Loucy (cell line): ENCODE data around the gene CDHR5.

Experiments used
- H2AFZ ChIP-seq: fragments of 200-600 bp; sonication (generic); 2 replicates; pipeline ENCODE4 v1.6.0; 2016; ENCODE audit warnings: antibody characterized with exemption, mild to moderate bottlenecking, low read length, moderate library complexity
- H3F3A ChIP-seq: fragments of 200-600 bp; 2 replicates; pipeline ENCODE4 v1.6.0; 2016; ENCODE audit warnings: antibody characterized with exemption, low read depth, mild to moderate bottlenecking
- H3K27me3 ChIP-seq: fragments of 200-600 bp; sonication (generic); 2 replicates; pipeline ENCODE4 v1.6.1; 2014; ENCODE audit warnings: low read length, mild to moderate bottlenecking; ENCODE audit not compliant: insufficient read depth, poor library complexity, severe bottlenecking
- H3K36me3 ChIP-seq: fragments of 200-600 bp; sonication (generic); 2 replicates; pipeline ENCODE4 v1.6.1; 2016; ENCODE audit warnings: low read length; ENCODE audit not compliant: insufficient read depth
- H3K4me1 ChIP-seq: fragments of 200-600 bp; sonication (generic); 2 replicates; pipeline ENCODE4 v1.5.1; 2014; ENCODE audit warnings: low read length, mild to moderate bottlenecking; ENCODE audit not compliant: insufficient read depth, poor library complexity, severe bottlenecking
- H3K4me2 ChIP-seq: fragments of 200-600 bp; sonication (generic); 2 replicates; pipeline ENCODE4 v1.6.0; 2014; ENCODE audit warnings: antibody characterized with exemption, low read length, low read depth, mild to moderate bottlenecking; ENCODE audit not compliant: poor library complexity, severe bottlenecking
- H3K4me3 ChIP-seq: fragments of 200-600 bp; sonication (generic); 2 replicates; pipeline ENCODE4 v1.5.1; 2014; ENCODE audit warnings: low read length, mild to moderate bottlenecking, mixed read lengths; ENCODE audit not compliant: poor library complexity, severe bottlenecking
- H3K79me2 ChIP-seq: fragments of 200-600 bp; sonication (generic); 2 replicates; pipeline ENCODE4 v1.6.1; 2014; ENCODE audit warnings: low read length; ENCODE audit not compliant: insufficient read depth
- H3K9ac ChIP-seq: fragments of 200-600 bp; sonication (generic); 2 replicates; pipeline ENCODE4 v1.6.0; 2014; ENCODE audit warnings: mild to moderate bottlenecking, low read depth, low read length, moderate library complexity; ENCODE audit not compliant: poor library complexity, severe bottlenecking
- H3K9me2 ChIP-seq: fragments of 200-600 bp; sonication (generic); replicated peaks from 2 replicates; pipeline ENCODE4 v1.6.1; 2016; ENCODE audit warnings: low read depth, low read length, mixed read lengths
- H3K9me3 ChIP-seq: fragments of 200-600 bp; sonication (generic); 2 replicates; pipeline ENCODE4 v1.6.1; 2014; ENCODE audit warnings: mild to moderate bottlenecking, antibody characterized with exemption, low read length, low read depth; ENCODE audit not compliant: insufficient read depth
- H4K20me1 ChIP-seq: fragments of 200-600 bp; sonication (generic); 2 replicates; pipeline ENCODE4 v1.6.0; 2014; ENCODE audit warnings: antibody characterized with exemption, low read length, mild to moderate bottlenecking; ENCODE audit not compliant: insufficient read depth, poor library complexity, severe bottlenecking
- CTCF ChIP-seq: fragments of 200-600 bp; sonication (generic); conservative IDR thresholded peaks from 2 replicates; pipeline ENCODE4 v1.5.1; 2014; ENCODE audit warnings: mild to moderate bottlenecking, antibody characterized with exemption, low read length
- EZH2phosphoT487 ChIP-seq: fragments of 200-600 bp; IDR thresholded peaks from 2 replicates; pipeline ENCODE4 v1.6.1; 2018; ENCODE audit warnings: antibody characterized with exemption, mild to moderate bottlenecking, moderate library complexity, borderline replicate concordance

The CDHR5 gene

GRCh38 chr11:605286-606129 is 19.2 kb downstream of the CDHR5 start:
- Histone ChIP-seq H3K9me3 (no peaks in the 10 kb centered on the region), H3K9ac (no peak overlapping the region), H3K27me3 (no peaks in the 10 kb centered on the region), H3K9me2 (no peaks in the 10 kb centered on the region), H3F3A (no peaks in the 10 kb centered on the region), H3K79me2 (no peaks in the 10 kb centered on the region), H2AFZ (no peak overlapping the region), H3K4me3 (no peak overlapping the region), H4K20me1 (no peaks in the 10 kb centered on the region), H3K4me2 (no peak overlapping the region), H3K36me3 (peaks cover 94% of the 10 kb centered on the region; the same call in 1 of the 2 replicates), H3K4me1 (no peaks in the 10 kb centered on the region)
- no peak for TF ChIP-seq CTCF
- TF ChIP-seq EZH2phosphoT487: no peak

GRCh38 chr11:603154-603553 is 21.6 kb downstream of the CDHR5 start:
- H3K4me1 ChIP-seq: no peaks in the 10 kb centered on the region
- no peaks in the 10 kb centered on the region for H3F3A ChIP-seq
- no peak overlapping the region for H2AFZ ChIP-seq
- peaks cover 91% of the 10 kb centered on the region; the same call in 1 of the 2 replicates for H3K36me3 ChIP-seq
- H3K4me3 ChIP-seq: no peak overlapping the region
- no peaks in the 10 kb centered on the region for H4K20me1 ChIP-seq
- no peaks in the 10 kb centered on the region for H3K79me2 ChIP-seq
- no peak overlapping the region for H3K4me2 ChIP-seq
- no peak for TF ChIP-seq CTCF
- H3K9ac ChIP-seq: no peak overlapping the region
- H3K27me3 ChIP-seq: no peaks in the 10 kb centered on the region
- no peaks in the 10 kb centered on the region for H3K9me3 ChIP-seq
- H3K9me2 ChIP-seq: no peaks in the 10 kb centered on the region

GRCh38 chr11:601573-602245 is 23.0 kb downstream of the CDHR5 start:
- H3K36me3 ChIP-seq: peaks cover 89% of the 10 kb centered on the region; the same call in 1 of the 2 replicates

More at GRCh38 chr11:601573-602245, 23.0 kb downstream of the CDHR5 start:
- Histone ChIP-seq H3K9me2 (no peaks in the 10 kb centered on the region), H3K9me3 (no peaks in the 10 kb centered on the region), H3K79me2 (no peaks in the 10 kb centered on the region), H2AFZ (no peak overlapping the region), H3K4me2 (no peak overlapping the region), H4K20me1 (no peaks in the 10 kb centered on the region), H3K4me1 (no peaks in the 10 kb centered on the region), H3K27me3 (no peaks in the 10 kb centered on the region), H3K4me3 (no peak overlapping the region), H3K9ac (no peak overlapping the region), H3F3A (no peaks in the 10 kb centered on the region)
- TF ChIP-seq CTCF (no peak), EZH2phosphoT487 (no peak)
